Activated CD8-positive, alpha-beta memory T cell treated with anti-CD3 and anti-CD28 coated beads, Interleukin-2, amount 10 ng/mL, durations not matched to agents 7 days and 5 days (primary cell): Measurements from ENCODE around the gene APLN. TPM values are rescaled to one million over a fixed set of nuclear protein-coding genes. Genes with fewer than 3 reads are reported as not detected.

Experiments
- total RNA-seq, 2 experiments: library from RNA; stranded (reverse); gene quantifications; one replicate each; pipeline ENCODE4 v1.2.3, GENCODE V29; 2021

Gene APLN
- total RNA-seq, 2 experiments from 2014 or later, result 0.14 to 0.15 TPM

Other genes with a start within 250 kb of the APLN start
- gene SMARCA1, start 131.5 kb downstream of the APLN start, total RNA-seq, result not detected
- under 1 TPM; 0.63 to 0.91 TPM for gene OCRL, start 114.7 kb downstream of the APLN start, total RNA-seq
- 1 to 10 TPM; 1.0 to 1.2 TPM for gene XPNPEP2, start 84.0 kb upstream of the APLN start, total RNA-seq
- gene SASH3, start 125.0 kb upstream of the APLN start, total RNA-seq, result 100 to 1,000 TPM; 231 to 248 TPM
- gene ZDHHC9, start 188.9 kb upstream of the APLN start, total RNA-seq, result 1 to 10 TPM; 5.5 to 7.3 TPM